ENCODE measurements around the gene TENM4.

Gene TENM4

GRCh38 chr11:78744202-78744601 lies 696.6 kb downstream of the TENM4 start:
- DNase-seq (ENCODE audit: low read depth in 1 of 2, low spot score in 1 of 2) = no peak
- no peak for TF ChIP-seq JUND (IDR thresholded peaks at IDR 0.05; ENCODE audit: low read depth)
- in situ Hi-C loops (cut with HindIII; ENCODE audit: low pct_unique_long_range_greater_than_20kb, low sequenced_read_pairs) = no loop called here

DNA sequence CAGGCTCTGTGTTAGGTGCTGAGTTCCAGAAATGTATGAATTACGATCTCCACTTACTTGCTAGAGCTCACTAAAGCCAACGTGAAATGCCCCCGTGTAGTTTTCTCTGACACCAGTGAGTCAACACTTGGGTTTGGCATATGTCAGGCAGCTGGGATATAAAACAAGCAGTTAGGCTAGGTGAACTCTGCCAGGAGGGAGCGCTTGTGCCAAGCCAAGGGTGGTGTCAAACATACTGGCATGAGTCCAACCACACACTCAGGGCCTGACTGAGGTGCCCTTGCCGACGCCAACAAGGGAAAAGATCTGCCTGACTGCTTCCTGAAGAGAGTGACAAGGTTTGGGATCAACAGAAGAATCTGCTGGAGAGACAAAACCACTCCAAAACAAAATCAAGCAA lies 698.4 kb downstream of the TENM4 start:
- peak; percentile 18 to 59 for DNase-seq (ENCODE audit: low read depth in 1 of 2, low spot score in 1 of 2)
- in situ Hi-C loops (cut with HindIII; ENCODE audit: low pct_unique_long_range_greater_than_20kb, low sequenced_read_pairs) = no loop called here
- TF ChIP-seq JUND (IDR thresholded peaks at IDR 0.05; ENCODE audit: low read depth) = no peak

DNA sequence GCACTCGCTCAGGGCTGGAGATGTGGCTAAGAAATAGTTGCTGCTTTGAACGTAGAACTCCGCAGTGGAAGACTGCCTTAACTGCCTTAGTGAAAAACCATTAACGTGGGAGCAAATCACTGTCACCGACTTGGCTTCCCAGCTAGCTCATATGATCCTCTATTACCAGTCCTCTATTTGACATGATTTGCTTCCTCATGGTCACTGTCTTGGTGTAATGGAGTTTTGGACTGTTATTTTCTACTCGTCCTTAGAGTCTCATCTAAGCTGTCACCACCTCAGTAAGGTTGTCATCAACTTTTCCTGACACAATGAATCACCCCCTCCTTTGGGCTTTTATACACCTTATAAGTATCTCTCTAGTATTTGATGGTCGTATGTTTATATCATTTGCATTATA lies 699.1 kb downstream of the TENM4 start:
- in situ Hi-C loops (cut with HindIII; ENCODE audit: low pct_unique_long_range_greater_than_20kb, low sequenced_read_pairs) = no loop called here
- no peak for DNase-seq (ENCODE audit: low read depth in 1 of 2, low spot score in 1 of 2)
- no peak for TF ChIP-seq JUND (IDR thresholded peaks at IDR 0.05; ENCODE audit: low read depth)

DNA sequence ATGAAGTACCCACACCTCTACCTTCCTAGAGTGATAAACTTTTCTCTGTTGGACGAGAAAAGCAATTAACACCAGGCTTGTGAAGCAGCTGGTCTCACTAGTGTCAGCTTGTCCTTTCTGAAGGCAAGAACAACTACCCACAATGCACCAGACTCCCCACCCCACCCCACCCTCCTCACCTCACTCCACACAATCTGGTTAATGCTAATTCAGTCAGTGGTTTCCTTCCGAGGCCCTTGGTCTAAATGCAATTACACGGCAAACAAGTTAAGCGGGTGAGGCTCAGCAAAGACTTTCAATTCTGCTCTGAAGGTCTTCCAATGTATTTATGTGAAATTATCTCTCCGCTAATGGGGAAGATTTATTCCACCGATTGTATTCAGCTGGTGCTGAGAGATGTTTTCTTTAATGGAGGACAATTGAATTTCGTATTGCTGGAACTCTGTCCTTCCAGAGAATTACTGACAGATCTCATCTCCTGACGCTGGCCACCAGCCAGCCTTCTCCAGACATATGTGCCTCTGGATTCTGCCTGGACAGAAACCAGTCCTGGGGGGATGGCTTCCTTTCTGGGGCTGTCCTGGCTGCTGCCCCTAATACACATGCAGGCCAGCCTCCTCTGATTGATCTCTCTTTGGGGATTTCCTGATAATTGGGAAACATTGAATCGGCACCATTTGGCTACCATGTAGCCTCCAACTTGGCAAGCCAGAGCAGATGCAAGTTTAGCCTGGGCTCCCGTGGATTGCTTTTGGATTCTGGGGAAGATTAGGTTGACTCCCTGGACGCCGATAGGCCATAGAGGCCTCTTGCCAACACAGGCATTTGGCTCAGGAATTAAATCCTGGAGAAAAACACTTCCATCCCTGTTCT lies 700.4 kb downstream of the TENM4 start:
- no peak for TF ChIP-seq JUND (IDR thresholded peaks at IDR 0.05; ENCODE audit: low read depth)
- no peak for DNase-seq (ENCODE audit: low read depth in 1 of 2, low spot score in 1 of 2)
- in situ Hi-C loops (cut with HindIII; ENCODE audit: low pct_unique_long_range_greater_than_20kb, low sequenced_read_pairs) = no loop called here

DNA sequence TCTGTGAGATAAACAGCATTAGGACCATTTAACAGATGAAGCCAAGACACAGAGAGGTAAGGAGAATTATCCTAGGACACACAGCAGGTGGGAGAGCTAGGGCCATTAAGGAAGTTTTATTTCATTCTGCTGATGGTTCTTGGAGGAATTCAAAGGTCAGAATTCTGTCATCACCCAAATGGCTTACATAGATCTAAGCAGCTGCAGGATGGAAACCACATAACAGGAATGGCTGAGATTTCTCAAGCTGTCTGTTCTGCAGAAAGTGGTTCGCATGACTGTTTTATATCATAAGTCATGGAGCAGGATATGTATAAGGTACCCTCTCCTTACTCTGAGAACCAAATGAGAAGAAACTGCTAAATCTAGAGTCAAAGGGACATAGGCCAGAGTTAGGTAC lies 702.9 kb downstream of the TENM4 start:
- in situ Hi-C loops (cut with HindIII; ENCODE audit: low pct_unique_long_range_greater_than_20kb, low sequenced_read_pairs) = no loop called here
- no peak for DNase-seq (ENCODE audit: low read depth in 1 of 2, low spot score in 1 of 2)
- TF ChIP-seq JUND (IDR thresholded peaks at IDR 0.05; ENCODE audit: low read depth) = no peak

DNA sequence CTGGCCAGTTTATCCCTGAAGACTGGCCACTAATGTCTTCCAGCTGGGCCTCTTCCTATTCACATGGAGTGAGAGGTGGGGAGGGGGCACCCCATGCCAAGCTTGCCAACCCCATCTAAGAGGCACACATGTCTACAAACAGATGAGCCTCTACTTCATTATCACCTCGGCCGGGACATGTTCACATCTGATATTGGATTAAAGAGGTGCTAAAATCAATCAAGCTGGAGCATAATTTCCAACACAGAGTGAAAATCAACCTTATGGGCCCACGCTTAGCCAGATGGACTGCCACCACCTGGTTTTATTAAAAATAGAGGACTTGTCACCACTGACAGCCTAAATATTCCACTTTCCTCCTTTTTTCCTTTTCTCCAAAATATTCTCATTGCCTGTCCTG lies 703.5 kb downstream of the TENM4 start:
- DNase-seq (ENCODE audit: low read depth in 1 of 2, low spot score in 1 of 2) = no peak
- TF ChIP-seq JUND (IDR thresholded peaks at IDR 0.05; ENCODE audit: low read depth) = no peak
- in situ Hi-C loops (cut with HindIII; ENCODE audit: low pct_unique_long_range_greater_than_20kb, low sequenced_read_pairs) = no loop called here

GRCh38 chr11:78735711-78736110 lies 705.1 kb downstream of the TENM4 start:
- in situ Hi-C loops (cut with HindIII; ENCODE audit: low pct_unique_long_range_greater_than_20kb, low sequenced_read_pairs) = no loop called here
- no peak for TF ChIP-seq JUND (IDR thresholded peaks at IDR 0.05; ENCODE audit: low read depth)
- DNase-seq (ENCODE audit: low read depth in 1 of 2, low spot score in 1 of 2) = no peak

DNA sequence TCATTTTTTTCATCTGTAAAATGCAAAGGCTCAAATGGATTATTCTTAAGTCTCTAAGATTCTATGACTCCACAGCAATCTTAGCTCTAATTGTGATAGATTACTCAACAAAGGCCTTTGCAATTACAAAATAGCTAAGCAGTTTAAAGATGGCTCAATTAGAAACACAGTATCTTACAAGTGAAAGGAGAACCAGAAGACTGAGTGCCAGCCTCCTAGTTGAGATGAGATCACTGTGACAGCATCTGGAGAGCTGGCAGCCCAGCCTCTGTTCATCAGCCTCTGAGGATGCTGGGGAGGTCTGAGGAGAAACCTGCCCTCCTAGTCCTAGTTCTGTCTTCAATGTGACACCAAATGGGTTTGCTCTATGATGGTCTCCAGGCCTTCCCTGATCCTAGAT lies 707.8 kb downstream of the TENM4 start:
- no peak for DNase-seq (ENCODE audit: low read depth in 1 of 2, low spot score in 1 of 2)
- TF ChIP-seq JUND (IDR thresholded peaks at IDR 0.05; ENCODE audit: low read depth) = no peak
- in situ Hi-C loops (cut with HindIII; ENCODE audit: low pct_unique_long_range_greater_than_20kb, low sequenced_read_pairs) = no loop called here

DNA sequence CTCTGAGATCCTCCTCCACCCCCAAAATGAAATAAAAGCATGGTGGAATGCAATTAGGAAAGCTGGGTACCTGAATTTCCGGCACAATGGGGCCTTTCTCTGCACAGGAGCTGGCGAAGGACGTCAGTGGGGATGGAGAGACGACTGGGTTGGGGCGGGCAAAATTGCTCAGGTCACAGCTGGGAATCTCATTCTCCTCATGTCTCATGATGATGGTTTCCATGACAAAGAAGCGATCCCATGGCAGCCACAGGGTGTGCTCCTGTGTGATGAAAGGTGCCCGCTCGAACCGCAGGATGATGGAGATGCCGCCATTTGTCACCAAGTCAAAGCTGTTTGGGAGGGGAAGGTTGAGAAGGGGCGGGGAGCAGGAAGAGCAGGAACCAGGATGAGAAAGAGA lies 708.6 kb downstream of the TENM4 start:
- no peak for TF ChIP-seq JUND (IDR thresholded peaks at IDR 0.05; ENCODE audit: low read depth)
- DNase-seq (ENCODE audit: low read depth in 1 of 2, low spot score in 1 of 2) = no peak
- in situ Hi-C loops (cut with HindIII; ENCODE audit: low pct_unique_long_range_greater_than_20kb, low sequenced_read_pairs) = no loop called here

DNA sequence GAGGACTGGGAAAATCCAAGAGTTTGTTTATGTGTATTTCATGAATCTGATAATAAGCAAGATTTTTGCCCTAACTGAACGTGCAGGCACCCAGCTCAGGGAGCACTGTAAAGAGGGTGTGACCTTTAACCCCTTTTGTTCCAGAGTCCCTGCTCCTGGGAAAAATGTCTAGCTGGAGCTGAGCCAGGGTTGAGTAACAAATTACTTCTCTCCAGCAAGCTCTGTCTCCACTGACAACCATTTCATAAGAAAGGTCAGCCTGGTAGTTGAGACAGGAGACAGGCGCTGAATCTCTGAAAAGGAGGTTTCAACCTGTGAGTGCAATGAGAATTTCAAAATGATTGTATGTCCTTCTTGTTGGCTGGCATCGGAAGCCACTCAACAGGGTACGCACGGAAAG lies 709.8 kb downstream of the TENM4 start:
- no peak for TF ChIP-seq JUND (IDR thresholded peaks at IDR 0.05; ENCODE audit: low read depth)
- no peak for DNase-seq (ENCODE audit: low read depth in 1 of 2, low spot score in 1 of 2)
- in situ Hi-C loops (cut with HindIII; ENCODE audit: low pct_unique_long_range_greater_than_20kb, low sequenced_read_pairs) = no loop called here

- in situ Hi-C loops (cut with HindIII; ENCODE audit: low pct_unique_long_range_greater_than_20kb, low sequenced_read_pairs) = no loop called here
- no peak for DNase-seq (ENCODE audit: low read depth in 1 of 2, low spot score in 1 of 2)
- no peak for TF ChIP-seq JUND (IDR thresholded peaks at IDR 0.05; ENCODE audit: low read depth)
Measured at GRCh38 chr11:78730267-78730824, 710.5 kb downstream of the TENM4 start.

GRCh38 chr11:78727816-78728215 lies 713.0 kb downstream of the TENM4 start:
- no peak for DNase-seq (ENCODE audit: low read depth in 1 of 2, low spot score in 1 of 2)
- TF ChIP-seq JUND (IDR thresholded peaks at IDR 0.05; ENCODE audit: low read depth) = no peak
- in situ Hi-C loops (cut with HindIII; ENCODE audit: low pct_unique_long_range_greater_than_20kb, low sequenced_read_pairs) = no loop called here

DNA sequence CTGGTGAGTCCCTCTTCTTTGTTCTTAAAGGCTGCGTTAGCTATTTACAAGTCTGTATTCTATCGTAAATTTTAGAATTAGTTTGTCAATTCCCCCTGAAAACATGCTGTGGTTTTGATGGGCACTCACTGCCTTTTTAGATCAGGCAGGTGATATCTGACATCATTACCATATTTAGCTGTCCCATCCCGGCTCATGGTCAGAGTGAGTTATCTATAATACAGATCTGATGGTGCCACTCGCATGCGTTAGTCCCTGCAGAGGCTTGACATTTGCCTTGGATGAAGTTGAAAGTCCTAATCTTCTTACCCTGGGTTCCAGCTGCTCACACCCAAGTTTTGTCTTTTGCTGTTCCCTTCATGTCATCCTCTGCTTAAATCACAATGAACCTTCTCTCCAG lies 715.6 kb downstream of the TENM4 start:
- DNase-seq (ENCODE audit: low read depth in 1 of 2, low spot score in 1 of 2) = no peak
- no peak for TF ChIP-seq JUND (IDR thresholded peaks at IDR 0.05; ENCODE audit: low read depth)
- in situ Hi-C loops (cut with HindIII; ENCODE audit: low pct_unique_long_range_greater_than_20kb, low sequenced_read_pairs) = no loop called here

Data from T47D (cell line).